K562 (cell line): ENCODE results near the gene PCSK2. TPM values are rescaled to one million over a fixed set of nuclear protein-coding genes. Genes with fewer than 3 reads are reported as not detected.

Experiments
- ATAC-seq: fragments of 200-7000 bp; cut with Tn5 transposase; 3 replicates; pipeline ENCODE4 v1.9.1; 2020; ENCODE audit warnings: moderate library complexity
- BruUV-seq: library from RNA; stranded (reverse); fragments of 400-500 nt; replicated peaks from 2 replicates; lab custom pipeline; 2021; lab: Mats Ljungman, UMichigan
- CTCF ChIA-PET: fragments of 300-600 bp; formaldehyde crosslinking; extraction: SDS; loops from one replicate; lab custom pipeline; 2021; ENCODE audit warnings: low intra/inter-chr PET ratio; lab: Yijun Ruan, JAX
- POLR2A ChIA-PET: fragments of 300-600, 350-650 bp; sonication (Branson Sonifier 250); formaldehyde crosslinking; extraction: SDS; loops from one replicate; lab custom pipeline; 2021; ENCODE audit warnings: antibody characterized with exemption, inconsistent platforms; lab: Yijun Ruan, JAX
- DNase-seq, 4 experiments: peaks; one replicate each; pipeline versions ENCODE4 v3.0.0 to v3.0.0-alpha.2; 2011 to 2018; ENCODE audit warnings: low spot score in 3 of 4, mixed read lengths in 3 of 4; ENCODE audit errors: extremely low read depth in 1 of 4
- FAIRE-seq: peaks from 2 replicates; lab custom pipeline; 2011; peaks lifted over from hg19 to GRCh38; lab: Jason Lieb, UNC
- H2AFZ ChIP-seq: 2 replicates; pipeline ENCODE4 v1.6.0; 2011; ENCODE audit warnings: low read depth, low read length, control low read depth, inconsistent platforms
- H3K27ac ChIP-seq: fragments of 200-600 bp; 3 replicates; pipeline ENCODE4 v1.8.0; 2011; ENCODE audit warnings: low read depth, mild to moderate bottlenecking, control low read depth, inconsistent platforms, low read length, moderate library complexity, mixed read lengths; ENCODE audit errors: extremely low read depth
- H3K27me3 ChIP-seq, 2 experiments: fragments of 300-600 bp in 1 of 2; 2 replicates in 1 of 2; 3 replicates in 1 of 2; pipeline versions ENCODE4 v1.6.0 to v1.8.0; 2011; ENCODE audit warnings: inconsistent platforms in 2 of 2, low read length in 2 of 2, mild to moderate bottlenecking in 1 of 2, mixed read lengths in 1 of 2, moderate library complexity in 1 of 2; ENCODE audit not compliant: control insufficient read depth in 2 of 2, insufficient read depth in 2 of 2
- H3K36me3 ChIP-seq: fragments of 300-600 bp; 3 replicates; pipeline ENCODE4 v1.8.0; 2011; ENCODE audit warnings: mild to moderate bottlenecking, low read length, inconsistent platforms; ENCODE audit not compliant: control insufficient read depth, insufficient read depth
- H3K4me1 ChIP-seq, 2 experiments: fragments of 200-600 bp in 1 of 2; replicated peaks in 1 of 2; 2 replicates in 1 of 2; 3 replicates in 1 of 2; pipeline versions ENCODE4 v1.5.1 to v1.8.0; 2011; ENCODE audit warnings: inconsistent platforms in 2 of 2, low read length in 2 of 2, mild to moderate bottlenecking in 1 of 2, mixed read lengths in 1 of 2, moderate library complexity in 1 of 2; ENCODE audit not compliant: control insufficient read depth in 2 of 2, insufficient read depth in 2 of 2
- H3K4me2 ChIP-seq: 2 replicates; pipeline ENCODE4 v1.6.1; 2011; ENCODE audit warnings: low read length, control low read depth, inconsistent platforms, mixed read lengths; ENCODE audit not compliant: insufficient read depth
- H3K4me3 ChIP-seq: fragments of 200-600 bp; sonication (generic), shearing (Covaris generic); 2 replicates; pipeline ENCODE4 v1.5.1; 2016; ENCODE audit warnings: control low read depth, inconsistent platforms
- H3K79me2 ChIP-seq: fragments of 200-600 bp; 3 replicates; pipeline ENCODE4 v1.8.0; 2011; ENCODE audit warnings: low read length, inconsistent platforms; ENCODE audit not compliant: control insufficient read depth, insufficient read depth
- H3K9ac ChIP-seq, 2 experiments: 2 replicates each; pipeline versions ENCODE4 v1.6.0 to v1.6.1; 2011; ENCODE audit warnings: low read depth in 2 of 2, low read length in 2 of 2, control low read depth in 1 of 2, inconsistent platforms in 1 of 2, mild to moderate bottlenecking in 1 of 2, mixed read lengths in 1 of 2; ENCODE audit not compliant: insufficient read depth in 1 of 2
- H3K9me1 ChIP-seq: one replicate; pipeline ENCODE4 v1.6.0; 2011; ENCODE audit warnings: inconsistent platforms, mild to moderate bottlenecking, low read length, moderate library complexity; ENCODE audit not compliant: control insufficient read depth, insufficient read depth
- H3K9me3 ChIP-seq: replicated peaks from 2 replicates; pipeline ENCODE4 v1.5.1; 2011; ENCODE audit warnings: low read depth, low read length, inconsistent platforms; ENCODE audit not compliant: control insufficient read depth, insufficient read depth
- H4K20me1 ChIP-seq: replicated peaks from 2 replicates; pipeline ENCODE4 v1.6.1; 2011; ENCODE audit warnings: low read length, inconsistent platforms, mixed read lengths; ENCODE audit not compliant: control insufficient read depth, insufficient read depth
- C11orf30 ChIP-seq: fragments of 450-650 bp; IDR thresholded peaks from 2 replicates; pipeline ENCODE4 v1.6.1; 2016; ENCODE audit warnings: low read depth, mild to moderate bottlenecking
- CTCF ChIP-seq, 3 experiments: IDR thresholded peaks in 2 of 3; conservative IDR thresholded peaks in 1 of 3; 2 replicates each; pipeline ENCODE4 v1.5.1; 2011 to 2012; ENCODE audit warnings: low read length in 3 of 3, mild to moderate bottlenecking in 3 of 3, control low read depth in 2 of 3, improper control_type of control experiment in 1 of 3, inconsistent platforms in 1 of 3, low read depth in 1 of 3, mixed read lengths in 1 of 3, moderate library complexity in 1 of 3; ENCODE audit not compliant: insufficient read depth in 2 of 3
- CTCFL ChIP-seq: IDR thresholded peaks from 2 replicates; pipeline ENCODE4 v1.6.1; 2011; ENCODE audit warnings: borderline replicate concordance, low read depth, mild to moderate bottlenecking, moderate library complexity, low read length; ENCODE audit not compliant: insufficient read depth, poor library complexity, severe bottlenecking
- HDAC1 ChIP-seq, 2 experiments: fragments of 450-650 bp; IDR thresholded peaks; 2 replicates each; pipeline ENCODE4 v1.6.1; 2016 to 2017; ENCODE audit warnings: inconsistent platforms in 1 of 2, mild to moderate bottlenecking in 1 of 2, moderate library complexity in 1 of 2
- HNRNPK ChIP-seq: fragments of 200-400 bp; formaldehyde crosslinking; IDR thresholded peaks from one replicate; pipeline ENCODE4 v1.6.1; 2018; ENCODE audit warnings: mild to moderate bottlenecking, low read depth, low read length; ENCODE audit not compliant: poor library complexity, severe bottlenecking
- HOXB6 ChIP-seq: fragments of 250-450 bp; sonication (Bioruptor Pico); IDR thresholded peaks from 2 replicates; pipeline ENCODE4 v1.5.1; 2022; ENCODE audit warnings: mild to moderate bottlenecking, borderline replicate concordance
- LARP7 ChIP-seq: fragments of 450-650 bp; IDR thresholded peaks from 2 replicates; pipeline ENCODE4 v1.6.1; 2016
- LEF1 ChIP-seq: fragments of 450-650 bp; IDR thresholded peaks from 2 replicates; pipeline ENCODE4 v1.6.1; 2016; ENCODE audit warnings: mild to moderate bottlenecking
- MBD1 ChIP-seq: fragments of 250-450 bp; sonication (Bioruptor Pico); IDR thresholded peaks from 2 replicates; pipeline ENCODE4 v1.8.0; 2022; ENCODE audit warnings: inconsistent platforms
- MEIS2 ChIP-seq: fragments of 450-650 bp; IDR thresholded peaks from 2 replicates; pipeline ENCODE4 v1.6.1; 2014; ENCODE audit warnings: mild to moderate bottlenecking; ENCODE audit not compliant: partially characterized antibody
- POLR3G ChIP-seq: IDR thresholded peaks from 2 replicates; pipeline ENCODE4 v1.6.1; 2011; ENCODE audit not compliant: insufficient read length, insufficient replicate concordance; ENCODE audit errors: extremely low read depth
- TAF7 ChIP-seq: fragments of 450-650 bp; IDR thresholded peaks from 2 replicates; pipeline ENCODE4 v1.6.1; 2016; ENCODE audit warnings: missing genetic modification characterization, missing compliant biosample characterization
- whole genome bisulfite sequencing: fragments of 100-300 bp; shearing (Covaris generic); methylation state at CpG from one replicate; pipeline ENCODE4 v1.1.6; 2016; ENCODE audit warnings: low coverage, mixed read lengths; ENCODE audit not compliant: insufficient coverage; ENCODE audit errors: missing lambda C conversion rate; 5-methylcytosine and 5-hydroxymethylcytosine counted together
- in situ Hi-C: fragments of 300-500 bp; cut with MboI; formaldehyde crosslinking; loops from 4 replicates; pipeline ENCODE4 v1.15.0; 2018; ENCODE audit warnings: inconsistent platforms, mixed read lengths
- intact Hi-C: fragments of 100-400 bp; cut with micrococcal nuclease; formaldehyde crosslinking; loops from 2 replicates; pipeline ENCODE4 v1.14.2; 2022
- polyA plus RNA-seq, 8 experiments: library from polyadenylated mRNA; depleted of rRNA in 4 of 8; stranded (reverse) in 5 of 8; unstranded in 3 of 8; fragments of >200 nt; fragmentation: Nextera tagmentation in 2 of 8; fragmentation: Illumina TruSeq in 1 of 8; extraction: Ambion mirVana in 2 of 8; extraction: Trizol in 1 of 8; gene quantifications; 2 replicates each; pipeline versions ENCODE4 v1.2.1 to v1.2.3, GENCODE V29; 2011 to 2014; ENCODE audit warnings: inconsistent platforms in 1 of 8, missing spikeins in 1 of 8
- total RNA-seq, 7 experiments: library from RNA; depleted of rRNA in 6 of 7; stranded (reverse); fragments of >200 nt in 6 of 7; fragmentation: Illumina TruSeq in 2 of 7; extraction: Trizol in 2 of 7; gene quantifications; 2 replicates each; pipeline versions ENCODE4 v1.2.1 to v1.2.3, GENCODE V29; 2011 to 2021; ENCODE audit warnings: low replicate concordance in 1 of 7
- TF ChIP-seq, protein P1 (sequence below): fragments of 450-650 bp; IDR thresholded peaks from 2 replicates; pipeline ENCODE4 v1.7.1; 2018; ENCODE audit warnings: mild to moderate bottlenecking, low read depth; ENCODE audit not compliant: partially characterized antibody

Gene PCSK2
- total and polyA plus RNA-seq, 9 of the 15 experiments (the other 6 are each of a cell fraction or from before 2014, with no cell fraction given): 0.04 to 0.07 (median 0.05) TPM; not detected in 6

DNA sequence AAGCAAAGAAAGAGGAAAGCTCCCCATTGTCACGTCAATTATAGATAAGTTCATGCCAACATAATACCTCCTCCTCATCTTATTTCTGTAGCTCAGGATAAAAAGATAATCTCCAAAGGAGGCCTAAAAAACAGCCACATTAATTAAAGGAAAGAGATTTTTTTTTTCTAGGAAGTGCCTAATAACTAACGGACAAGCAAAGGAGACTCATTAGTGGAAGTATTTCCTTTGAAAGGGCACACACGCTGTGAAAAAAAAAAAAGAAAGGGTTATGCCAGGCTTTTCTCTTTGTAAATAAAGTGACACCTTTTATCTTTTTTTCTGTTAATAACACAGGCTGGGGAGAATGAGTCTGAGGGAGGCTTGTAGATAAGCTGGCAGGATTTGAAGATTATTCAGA is 55.7 kb downstream of the PCSK2 start (continued):
- TF ChIP-seq, protein P1, sequence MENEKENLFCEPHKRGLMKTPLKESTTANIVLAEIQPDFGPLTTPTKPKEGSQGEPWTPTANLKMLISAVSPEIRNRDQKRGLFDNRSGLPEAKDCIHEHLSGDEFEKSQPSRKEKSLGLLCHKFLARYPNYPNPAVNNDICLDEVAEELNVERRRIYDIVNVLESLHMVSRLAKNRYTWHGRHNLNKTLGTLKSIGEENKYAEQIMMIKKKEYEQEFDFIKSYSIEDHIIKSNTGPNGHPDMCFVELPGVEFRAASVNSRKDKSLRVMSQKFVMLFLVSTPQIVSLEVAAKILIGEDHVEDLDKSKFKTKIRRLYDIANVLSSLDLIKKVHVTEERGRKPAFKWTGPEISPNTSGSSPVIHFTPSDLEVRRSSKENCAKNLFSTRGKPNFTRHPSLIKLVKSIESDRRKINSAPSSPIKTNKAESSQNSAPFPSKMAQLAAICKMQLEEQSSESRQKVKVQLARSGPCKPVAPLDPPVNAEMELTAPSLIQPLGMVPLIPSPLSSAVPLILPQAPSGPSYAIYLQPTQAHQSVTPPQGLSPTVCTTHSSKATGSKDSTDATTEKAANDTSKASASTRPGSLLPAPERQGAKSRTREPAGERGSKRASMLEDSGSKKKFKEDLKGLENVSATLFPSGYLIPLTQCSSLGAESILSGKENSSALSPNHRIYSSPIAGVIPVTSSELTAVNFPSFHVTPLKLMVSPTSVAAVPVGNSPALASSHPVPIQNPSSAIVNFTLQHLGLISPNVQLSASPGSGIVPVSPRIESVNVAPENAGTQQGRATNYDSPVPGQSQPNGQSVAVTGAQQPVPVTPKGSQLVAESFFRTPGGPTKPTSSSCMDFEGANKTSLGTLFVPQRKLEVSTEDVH: no peak
- TF ChIP-seq MEIS2 (no peak), MBD1 (no peak), C11orf30 (no peak), HOXB6 (CRISPR knock-in tag) (no peak), HNRNPK (no peak)

DNA sequence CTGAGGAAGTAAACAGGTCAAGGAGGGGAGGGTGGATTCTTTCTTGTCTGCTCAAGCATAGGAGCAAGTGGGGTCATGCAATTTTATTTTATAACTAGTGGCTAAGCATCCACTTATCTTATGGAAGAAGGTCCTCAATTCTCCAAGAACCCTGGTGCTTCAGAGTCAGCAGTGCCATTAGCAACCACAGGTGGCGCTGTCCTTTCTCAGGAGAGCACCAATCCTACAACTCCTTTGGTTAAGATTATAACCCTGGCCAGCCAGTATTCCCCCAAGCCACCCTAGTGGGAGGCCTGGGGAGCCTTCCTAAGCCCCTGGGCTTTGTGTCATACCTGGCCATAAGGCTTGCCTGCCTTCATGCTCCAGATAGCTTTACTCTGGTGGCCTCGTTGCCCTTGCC is 60.7 kb downstream of the PCSK2 start:
- Histone ChIP-seq H3K79me2 (no peaks in the 10 kb centered on the region), H3K4me1 (no peaks in the 10 kb centered on the region; a peak in 1 of 5 replicates), H4K20me1 (no peaks in the 10 kb centered on the region), H2AFZ (no peak overlapping the region), H3K9me1 (no peaks in the 10 kb centered on the region), H3K27me3 (no peaks in the 10 kb centered on the region), H3K36me3 (no peaks in the 10 kb centered on the region), H3K27ac (no peak overlapping the region), H3K4me2 (no peak overlapping the region), H3K9ac (no peak overlapping the region), H3K4me3 (no peak overlapping the region), H3K9me3 (no peaks in the 10 kb centered on the region)
- BruUV-seq: no TSS peak
- CTCF ChIA-PET: no interaction called here
- FAIRE-seq: no peak
- in situ Hi-C loops: no loop called here
- POLR2A ChIA-PET: no interaction called here
- intact Hi-C loops: no loop called here
- peak in 2 of 4 experiments; percentile 5 to 6 for DNase-seq
- peak; percentile 37; the same call in 2 of the 3 replicates for ATAC-seq
- 0% methylated on average over 2 of the region's 2 CpGs for WGBS
- no peak for TF ChIP-seq HDAC1 (IDR thresholded peaks at IDR 0.05)
- no peak for TF ChIP-seq LARP7
- no peak for TF ChIP-seq TAF7 (tag)
- TF ChIP-seq CTCFL: peak; percentile 39
- TF ChIP-seq LEF1: no peak
- no peak for TF ChIP-seq POLR3G
- TF ChIP-seq CTCF (IDR thresholded peaks at IDR 0.05 in 2 of 3, conservative IDR thresholded peaks at IDR 0.05 in 1 of 3; ENCODE audit: insufficient read depth in 2 of 3, low read depth in 1 of 3, low read length in 3 of 3): peak in 2 of 3 experiments; percentile 27 to 42; a peak in 4 of 6 replicates
